HCT116 (cell line): Measurements from ENCODE around the gene CCM2.

Source experiments
- CTCF ChIP-seq, 3 experiments: fragments of 200-600 bp in 1 of 3; sonication (generic) in 1 of 3; IDR thresholded peaks in 2 of 3; conservative IDR thresholded peaks in 1 of 3; 2 replicates each; pipeline ENCODE4 v1.5.1; 2012 to 2017; ENCODE audit warnings: low read depth in 2 of 3, low read length in 2 of 3, antibody characterized with exemption in 1 of 3, borderline replicate concordance in 1 of 3, control low read depth in 1 of 3, mild to moderate bottlenecking in 1 of 3, mixed read lengths in 1 of 3, mixed run types in 1 of 3, moderate library complexity in 1 of 3; ENCODE audit not compliant: insufficient read depth in 1 of 3
- EZH2 ChIP-seq: fragments of 200-600 bp; sonication (generic); IDR thresholded peaks from 2 replicates; pipeline ENCODE4 v1.6.1; 2017; ENCODE audit warnings: antibody characterized with exemption, mixed run types
- POLR2AphosphoS5 ChIP-seq: IDR thresholded peaks from 2 replicates; pipeline ENCODE4 v1.6.1; 2011; ENCODE audit warnings: mild to moderate bottlenecking, low read depth, low read length, moderate library complexity

GRCh38 chr7:45112648-45113047 lies 112.6 kb downstream of the CCM2 start:
- TF ChIP-seq POLR2AphosphoS5, result no peak
- TF ChIP-seq CTCF (IDR thresholded peaks at IDR 0.05 in 2 of 3, conservative IDR thresholded peaks at IDR 0.05 in 1 of 3; ENCODE audit: borderline replicate concordance in 1 of 3, insufficient read depth in 1 of 3, low read depth in 2 of 3, low read length in 2 of 3), result no peak
- no peak for TF ChIP-seq EZH2
